22Rv1 (cell line): ENCODE measurements around the gene SIL1.

Source experiments
- CTCF ChIP-seq: fragments of 450-650 bp; IDR thresholded peaks from 2 replicates; pipeline ENCODE4 v1.5.1; 2017; ENCODE audit warnings: mild to moderate bottlenecking
- ZFX ChIP-seq: fragments of 450-650 bp; IDR thresholded peaks from 2 replicates; pipeline ENCODE4 v1.6.1; 2017; ENCODE audit warnings: antibody characterized with exemption, borderline replicate concordance

- TF ChIP-seq CTCF (no peak), ZFX (no peak)
Measured at GRCh38 chr5:139186261-139186660, 11.9 kb downstream of the SIL1 start.
